ENCODE results near the gene BCL11B. TPM values are rescaled to one million over a fixed set of nuclear protein-coding genes. Genes with fewer than 3 reads are reported as not detected.

Gene BCL11B
- total and polyA plus RNA-seq, 2 donors (not counting 1 experiment from before 2014, with no cell fraction given) = under 0.01 TPM; not detected in 1

GRCh38 chr14:99206090-99206489, 65.9 kb downstream of the BCL11B start:
- Histone ChIP-seq H3K9ac (ENCODE audit: insufficient read depth, low read length) (no peak overlapping the region), H4K20me1 (ENCODE audit: control insufficient read depth, extremely low read depth, insufficient read depth, low read length) (no peaks in the 10 kb centered on the region), H3K27me3 (ENCODE audit: control insufficient read depth, insufficient read depth, low read length) (no peaks in the 10 kb centered on the region), H3K4me2 (ENCODE audit: extremely low read depth, insufficient read depth, low read length) (no peak overlapping the region), H3K36me3 (ENCODE audit: control insufficient read depth, insufficient read depth, low read length) (no peaks in the 10 kb centered on the region), H3K27ac (ENCODE audit: insufficient read depth, low read length) (no peak overlapping the region), H3K9me3 (ENCODE audit: control insufficient read depth, insufficient read depth, low read depth, low read length) (no peaks in the 10 kb centered on the region), H3K4me3 (replicated peaks in 1 of 4; ENCODE audit: control extremely low read depth in 1 of 4, insufficient read depth in 1 of 4, low read depth in 3 of 4, low read length in 4 of 4) (no peak overlapping the region), H3K4me1 (ENCODE audit: control insufficient read depth, extremely low read depth, insufficient read depth, low read length) (no peaks in the 10 kb centered on the region), H2AFZ (ENCODE audit: low read length) (no peak overlapping the region), H3K79me2 (ENCODE audit: control insufficient read depth, insufficient read depth, low read length) (no peaks in the 10 kb centered on the region)
- no peak for DNase-seq (ENCODE audit: low read depth in 2 of 2)
- no peak for TF ChIP-seq CTCF (conservative IDR thresholded peaks at IDR 0.05 in 1 of 2, IDR thresholded peaks at IDR 0.05 in 1 of 2; ENCODE audit: low read depth in 1 of 2, low read length in 2 of 2)
- TF ChIP-seq EZH2 (IDR thresholded peaks at IDR 0.05; ENCODE audit: low read length, missing control alignments) = no peak

GRCh38 chr14:99205086-99205688, 66.8 kb downstream of the BCL11B start:
- DNase-seq (ENCODE audit: low read depth in 2 of 2) = no peak
- TF ChIP-seq EZH2 (IDR thresholded peaks at IDR 0.05; ENCODE audit: low read length, missing control alignments) = no peak
- no peak for TF ChIP-seq CTCF (conservative IDR thresholded peaks at IDR 0.05 in 1 of 2, IDR thresholded peaks at IDR 0.05 in 1 of 2; ENCODE audit: low read depth in 1 of 2, low read length in 2 of 2)
- Histone ChIP-seq H3K79me2 (ENCODE audit: control insufficient read depth, insufficient read depth, low read length) (no peaks in the 10 kb centered on the region), H3K9ac (ENCODE audit: insufficient read depth, low read length) (no peak overlapping the region), H3K27ac (ENCODE audit: insufficient read depth, low read length) (no peak overlapping the region), H3K4me3 (replicated peaks in 1 of 4; ENCODE audit: control extremely low read depth in 1 of 4, insufficient read depth in 1 of 4, low read depth in 3 of 4, low read length in 4 of 4) (no peak overlapping the region), H3K9me3 (ENCODE audit: control insufficient read depth, insufficient read depth, low read depth, low read length) (no peaks in the 10 kb centered on the region), H2AFZ (ENCODE audit: low read length) (no peak overlapping the region), H4K20me1 (ENCODE audit: control insufficient read depth, extremely low read depth, insufficient read depth, low read length) (no peaks in the 10 kb centered on the region), H3K27me3 (ENCODE audit: control insufficient read depth, insufficient read depth, low read length) (no peaks in the 10 kb centered on the region), H3K4me1 (ENCODE audit: control insufficient read depth, extremely low read depth, insufficient read depth, low read length) (no peaks in the 10 kb centered on the region), H3K4me2 (ENCODE audit: extremely low read depth, insufficient read depth, low read length) (no peak overlapping the region), H3K36me3 (ENCODE audit: control insufficient read depth, insufficient read depth, low read length) (no peaks in the 10 kb centered on the region)

GRCh38 chr14:99203801-99204200, 68.2 kb downstream of the BCL11B start:
- no peak overlapping the region for H3K4me2 ChIP-seq (ENCODE audit: extremely low read depth, insufficient read depth, low read length)
- H4K20me1 ChIP-seq (ENCODE audit: control insufficient read depth, extremely low read depth, insufficient read depth, low read length) = no peaks in the 10 kb centered on the region
- H3K4me1 ChIP-seq (ENCODE audit: control insufficient read depth, extremely low read depth, insufficient read depth, low read length) = no peaks in the 10 kb centered on the region
- H3K4me3 ChIP-seq (replicated peaks in 1 of 4; ENCODE audit: control extremely low read depth in 1 of 4, insufficient read depth in 1 of 4, low read depth in 3 of 4, low read length in 4 of 4) = no peak overlapping the region
- H3K27ac ChIP-seq (ENCODE audit: insufficient read depth, low read length) = no peak overlapping the region
- TF ChIP-seq EZH2 (IDR thresholded peaks at IDR 0.05; ENCODE audit: low read length, missing control alignments) (no peak), CTCF (conservative IDR thresholded peaks at IDR 0.05 in 1 of 2, IDR thresholded peaks at IDR 0.05 in 1 of 2; ENCODE audit: low read depth in 1 of 2, low read length in 2 of 2) (no peak)
- H2AFZ ChIP-seq (ENCODE audit: low read length) = no peak overlapping the region
- no peak for DNase-seq (ENCODE audit: low read depth in 2 of 2)
- H3K27me3 ChIP-seq (ENCODE audit: control insufficient read depth, insufficient read depth, low read length) = no peaks in the 10 kb centered on the region
- no peaks in the 10 kb centered on the region for H3K9me3 ChIP-seq (ENCODE audit: control insufficient read depth, insufficient read depth, low read depth, low read length)
- no peak overlapping the region for H3K9ac ChIP-seq (ENCODE audit: insufficient read depth, low read length)
- no peaks in the 10 kb centered on the region for H3K36me3 ChIP-seq (ENCODE audit: control insufficient read depth, insufficient read depth, low read length)
- H3K79me2 ChIP-seq (ENCODE audit: control insufficient read depth, insufficient read depth, low read length) = no peaks in the 10 kb centered on the region
